ENCODE data around the gene ATP11C.

ATP11C gene

DNA sequence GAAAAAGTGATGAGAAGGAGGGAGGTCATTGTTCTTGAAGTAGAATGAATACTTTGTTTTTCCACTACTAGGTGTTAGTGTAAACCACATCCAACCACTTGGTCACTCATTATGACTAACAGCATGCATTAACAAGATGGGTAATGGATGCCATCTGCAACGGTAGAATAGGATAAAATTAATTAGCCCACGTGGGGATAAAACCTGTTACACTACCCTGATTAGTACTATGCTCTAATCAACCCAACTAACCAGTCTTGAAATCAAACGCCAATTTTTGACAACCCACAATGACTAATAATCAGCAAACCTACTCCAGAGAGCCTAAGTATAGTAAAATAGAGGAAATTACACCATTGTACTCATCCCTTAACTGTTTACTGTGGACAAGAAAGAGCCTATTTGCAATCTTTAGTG is 131.4 kb downstream of the ATP11C start:
- no peak for DNase-seq

DNA sequence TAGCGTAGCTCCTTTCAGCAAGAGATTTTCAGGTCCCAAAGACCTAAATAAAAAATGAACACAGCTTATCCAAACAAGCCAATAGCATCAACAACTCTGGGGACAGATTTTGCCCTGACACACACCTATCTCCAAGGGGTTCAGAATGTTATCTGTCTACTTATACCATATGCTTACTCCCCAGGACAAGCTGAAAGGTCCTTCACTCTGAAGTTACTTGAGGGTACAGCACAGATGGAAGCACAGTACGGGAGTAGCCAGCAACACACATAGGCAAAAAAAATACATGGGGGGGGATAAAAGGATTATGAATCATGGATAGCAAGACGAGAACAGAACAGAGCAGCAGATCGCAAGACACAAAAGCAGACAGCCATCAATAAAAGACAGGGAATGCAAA is 134.2 kb downstream of the ATP11C start:
- no peak for DNase-seq

DNA sequence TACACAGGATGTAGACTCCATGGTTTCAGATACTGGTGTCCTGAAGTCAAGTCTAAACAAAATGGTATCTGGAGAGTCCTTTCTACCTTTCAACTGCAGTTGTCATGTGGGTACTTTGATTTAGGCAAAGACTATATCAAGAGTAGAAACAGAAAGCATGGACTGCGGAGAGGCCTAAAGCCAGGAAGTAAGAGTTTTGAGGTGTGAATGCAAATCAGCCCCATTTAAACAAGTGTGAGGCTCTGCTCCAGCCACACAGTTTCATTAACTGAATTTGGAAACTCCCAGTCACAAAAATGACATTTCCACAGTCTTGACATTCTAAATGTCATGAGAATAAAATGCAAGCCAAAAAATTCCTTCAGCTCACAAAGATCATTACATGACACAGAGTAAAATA is 137.7 kb downstream of the ATP11C start:
- no peak for DNase-seq

DNA sequence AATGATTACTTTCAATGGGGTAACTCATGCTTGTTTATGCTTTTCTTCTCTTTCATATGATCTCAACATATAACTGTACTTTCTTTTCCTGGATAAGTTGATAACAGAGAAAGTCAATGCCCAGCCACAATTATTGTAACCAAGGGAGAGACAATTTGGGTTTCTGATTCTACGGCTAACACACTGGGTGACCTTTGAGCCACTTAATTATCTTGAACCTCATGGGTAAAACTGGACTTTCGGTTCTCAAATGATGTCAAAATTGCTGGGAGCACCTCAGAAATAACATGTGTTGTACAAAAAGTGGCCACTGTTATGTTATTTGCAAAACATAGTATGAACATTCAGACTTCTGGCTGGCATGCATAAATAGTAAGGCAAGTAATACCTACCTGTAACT is 145.3 kb downstream of the ATP11C start:
- no peak for DNase-seq

DNA sequence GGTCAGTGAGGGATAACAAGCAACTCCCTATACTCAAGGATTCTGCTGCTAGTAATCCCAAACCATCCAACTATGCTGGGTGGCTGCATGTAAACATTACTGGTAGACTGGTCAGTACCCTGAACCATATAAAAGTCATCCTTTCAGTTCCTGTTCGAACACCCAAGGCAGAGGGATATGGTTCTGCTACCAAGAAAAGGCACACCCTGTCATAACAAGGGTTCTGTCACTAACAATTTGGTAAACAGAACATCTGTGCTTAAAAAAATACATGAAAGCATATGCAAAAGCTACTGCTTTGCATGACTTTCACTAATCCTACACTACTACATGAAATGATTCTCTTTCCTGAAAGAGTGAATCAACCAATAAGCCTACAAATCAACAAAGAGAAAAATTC is 148.0 kb downstream of the ATP11C start:
- DNase-seq, result no peak

DNA sequence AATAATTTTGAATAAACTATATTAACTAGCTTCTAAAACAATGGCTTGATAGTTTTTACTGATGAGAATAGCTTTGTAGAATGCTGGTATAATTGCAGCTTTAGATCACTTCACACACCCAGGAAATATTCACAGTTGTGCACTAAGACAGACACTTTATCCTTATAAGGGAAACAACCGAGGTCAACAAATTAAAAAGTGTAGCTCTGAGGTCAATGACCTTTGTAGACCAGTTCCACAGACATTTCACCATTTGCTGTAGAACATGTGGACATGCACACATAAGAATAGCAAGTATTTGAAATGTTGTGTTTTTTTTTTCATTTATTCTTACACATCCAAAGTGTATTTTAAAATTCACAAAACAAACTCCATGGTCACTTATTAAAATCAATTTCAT is 148.9 kb downstream of the ATP11C start:
- no peak for DNase-seq

DNA sequence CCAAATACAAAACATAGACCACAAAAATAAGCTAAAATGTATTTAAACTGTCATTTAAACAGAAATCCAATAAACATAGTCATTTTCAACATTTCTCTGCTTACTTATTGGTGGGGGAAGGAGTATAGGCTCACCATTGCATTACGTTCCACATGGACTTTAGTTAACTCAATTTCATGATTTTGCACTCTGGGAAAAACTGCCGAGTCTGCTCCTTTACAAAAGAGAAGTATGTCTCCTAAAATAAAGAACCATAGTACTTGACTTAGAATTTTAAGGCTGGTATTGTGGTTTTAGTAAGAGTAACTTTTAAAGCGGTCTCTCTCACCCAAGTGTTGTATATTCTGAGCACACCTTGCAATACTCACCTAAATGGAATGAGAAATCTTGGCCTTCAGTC is 149.8 kb downstream of the ATP11C start:
- no peak for DNase-seq

DNA sequence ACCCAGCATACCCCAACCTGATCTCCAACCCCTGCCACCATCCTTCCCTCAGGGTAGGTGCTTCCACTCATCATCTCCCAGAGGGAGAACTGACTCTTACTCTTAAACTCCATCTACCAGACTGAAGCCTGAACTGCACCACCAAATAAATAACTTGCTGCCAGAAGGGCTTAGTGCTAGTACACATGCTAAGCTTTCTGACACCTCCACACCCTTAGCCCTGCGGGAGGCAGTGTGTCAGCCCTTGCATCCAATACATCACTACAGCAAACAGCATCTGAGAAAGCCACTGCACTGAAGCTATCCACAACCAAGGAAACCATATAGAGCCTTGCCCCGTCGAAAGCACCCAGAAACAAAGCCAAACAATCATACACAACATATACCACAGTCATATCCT is 156.3 kb downstream of the ATP11C start:
- no peak for DNase-seq

DNA sequence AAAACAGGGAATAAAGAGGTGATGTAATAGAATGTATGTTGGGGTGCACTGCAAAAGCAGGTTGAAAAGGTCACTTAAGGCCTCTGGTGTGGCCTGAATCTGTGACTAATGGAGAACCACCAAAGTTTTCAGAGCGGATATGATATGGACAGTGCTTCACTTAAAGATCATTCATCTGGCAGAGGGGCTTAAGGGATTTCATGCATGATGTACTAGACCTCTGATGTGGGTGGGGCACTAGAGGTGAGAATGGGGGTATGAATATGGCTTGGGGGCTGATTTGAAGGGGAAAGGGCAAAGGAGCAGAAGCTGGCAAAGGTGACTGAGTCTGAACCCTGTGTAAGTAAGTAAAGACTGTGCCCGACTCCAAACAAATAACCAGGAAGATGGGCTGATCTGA is 162.5 kb downstream of the ATP11C start:
- DNase-seq, result no peak

DNA sequence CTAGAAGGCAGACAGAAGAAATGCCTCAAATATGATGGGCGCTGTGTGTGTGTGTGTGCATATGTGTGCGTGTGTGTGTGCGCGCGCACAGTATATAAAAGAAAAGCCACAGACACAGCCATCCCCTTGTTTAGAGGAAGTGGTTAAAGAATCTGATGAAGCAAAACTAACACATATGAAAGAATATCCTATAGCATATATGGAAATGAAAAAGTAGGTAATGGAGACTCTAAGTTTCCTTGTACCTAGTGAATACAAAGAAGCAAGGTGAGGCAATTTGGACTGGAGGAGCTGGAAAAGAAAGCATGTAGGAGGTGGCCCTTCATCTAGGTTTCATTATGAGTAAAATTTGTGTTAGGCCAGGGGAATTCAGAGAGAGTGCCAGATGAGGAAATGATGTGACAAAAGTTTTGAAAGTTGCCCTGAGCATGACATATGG is 166.3 kb downstream of the ATP11C start:
- DNase-seq, result peak; percentile 60 to 61

DNA sequence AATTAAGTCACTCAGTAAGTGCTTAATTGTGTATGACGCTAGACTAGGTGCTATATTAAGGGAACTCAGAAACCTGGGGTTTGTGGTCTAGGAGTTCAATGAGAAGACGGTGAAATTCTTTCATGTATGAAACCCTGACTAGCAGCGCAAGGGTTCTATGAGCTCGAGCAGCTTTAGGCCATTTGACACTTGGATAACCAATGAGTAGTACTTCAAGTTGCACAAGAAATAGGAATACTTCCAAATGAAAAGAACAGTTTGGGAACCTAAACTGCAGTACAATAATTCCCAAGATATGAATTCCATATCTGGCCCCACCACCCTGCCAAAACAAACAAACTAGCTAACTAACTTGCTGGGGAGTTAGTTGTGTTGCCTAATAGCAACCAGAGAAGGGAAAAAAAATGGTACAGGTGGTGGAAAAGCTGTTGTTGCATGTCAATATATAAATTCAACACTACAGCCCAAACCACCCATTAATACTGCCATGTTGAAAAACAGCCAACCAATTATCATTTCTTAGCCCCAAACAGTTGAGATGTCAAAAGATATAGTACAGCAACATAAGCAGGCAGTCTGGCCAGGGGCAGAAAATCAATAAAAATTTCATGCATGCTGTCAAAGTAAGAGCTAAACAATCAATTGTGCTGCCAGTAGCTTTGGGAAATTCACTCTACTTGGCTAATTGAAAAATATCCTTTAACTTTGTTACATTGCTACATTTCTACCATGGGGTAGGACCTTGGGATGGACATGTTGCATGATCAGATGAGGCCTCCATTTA is 170.3 kb downstream of the ATP11C start:
- DNase-seq, result no peak

DNA sequence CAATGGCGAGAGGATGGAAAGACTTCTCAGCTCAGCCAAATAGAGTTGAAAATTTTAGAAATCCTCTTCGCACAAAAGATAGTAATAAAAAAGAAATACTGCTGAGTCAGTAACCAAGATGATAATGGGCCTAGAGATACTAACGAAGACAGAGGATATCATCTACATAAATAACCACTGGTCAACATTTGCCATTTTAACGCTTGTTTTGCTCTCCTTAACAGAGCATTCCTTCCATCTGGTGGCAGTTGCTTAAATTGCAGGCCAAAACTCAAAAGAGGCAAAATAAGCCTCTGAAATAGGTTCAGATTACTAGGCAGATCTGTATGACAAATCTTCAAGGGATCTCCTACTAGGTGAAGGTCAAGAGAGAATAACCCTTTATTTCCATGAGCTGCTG is 173.2 kb downstream of the ATP11C start:
- DNase-seq, result peak; percentile 13 to 16

DNA sequence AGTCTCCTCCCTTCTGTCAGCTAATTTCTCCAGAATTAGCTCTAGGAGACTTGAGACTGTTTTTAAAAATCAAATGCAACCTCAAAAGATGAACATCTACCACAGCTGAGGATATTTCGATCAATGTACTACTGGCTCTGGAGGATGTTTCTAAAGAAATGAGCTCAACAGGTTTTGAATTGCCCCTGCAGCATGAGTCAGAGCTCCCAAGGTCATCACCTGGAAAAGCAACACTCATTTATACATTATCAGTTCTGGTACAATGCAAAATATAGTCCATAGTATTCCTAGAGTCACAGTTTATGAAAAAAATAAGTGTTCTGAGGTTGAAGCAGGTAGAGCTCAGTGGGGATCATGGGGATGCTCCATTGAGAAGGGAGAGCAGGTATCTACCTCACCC is 174.0 kb downstream of the ATP11C start:
- no peak for DNase-seq

DNA sequence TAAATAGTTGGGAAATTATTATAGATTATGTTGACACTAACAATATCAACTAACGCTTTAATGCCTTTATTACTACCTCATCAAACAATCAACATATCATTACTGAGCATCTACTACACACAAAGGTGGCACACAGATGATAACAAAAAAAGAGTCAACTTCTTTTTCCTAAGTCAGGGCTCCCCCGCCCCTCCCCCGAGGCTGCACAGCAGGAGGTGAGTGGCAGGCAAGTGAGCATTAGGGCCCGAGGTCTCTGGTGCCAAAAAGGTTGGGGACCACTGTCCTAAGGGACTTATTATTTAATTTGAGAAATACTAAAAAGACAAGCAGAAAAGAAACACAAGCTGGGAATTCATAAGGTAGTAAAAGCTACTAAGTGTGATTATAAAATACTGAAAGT is 174.6 kb downstream of the ATP11C start:
- DNase-seq, result no peak

DNA sequence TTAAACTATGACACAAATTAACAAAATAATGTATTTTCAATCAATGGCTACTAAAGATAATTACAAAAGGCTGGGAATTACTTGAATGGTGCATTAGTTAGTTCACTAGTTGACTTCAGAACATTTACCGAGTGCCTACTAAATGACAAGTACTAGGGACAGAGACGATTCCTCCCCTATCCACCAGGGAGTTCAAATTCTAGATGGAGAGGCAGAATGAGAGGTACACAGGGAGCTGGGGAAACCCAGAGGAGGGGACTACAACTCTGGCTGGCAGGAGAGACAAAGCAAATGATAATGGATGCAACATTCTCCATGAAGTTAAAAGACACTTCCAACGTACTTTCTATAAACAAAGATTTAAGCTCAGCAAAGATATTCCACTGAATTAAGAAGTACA is 181.8 kb downstream of the ATP11C start:
- DNase-seq, result peak in 1 of 2 experiments; percentile 0

DNA sequence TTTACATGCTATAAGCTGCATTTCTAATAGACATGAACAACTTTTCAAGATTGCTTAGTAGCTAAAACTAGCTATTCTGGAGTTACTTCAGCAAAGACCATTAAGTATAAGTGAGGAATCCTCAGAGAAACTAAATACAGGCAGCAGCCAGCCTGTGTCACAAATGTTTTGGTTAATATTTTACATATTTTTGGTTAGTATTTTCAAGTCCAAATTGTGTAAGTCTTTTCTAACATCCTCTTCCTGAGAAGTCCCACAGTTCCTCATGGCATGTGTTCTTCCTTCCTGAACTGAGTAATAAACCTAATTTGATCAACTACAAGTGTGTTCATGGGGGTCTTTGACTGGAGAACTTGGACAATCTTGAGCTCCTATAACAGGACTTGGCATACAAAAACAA is 182.5 kb downstream of the ATP11C start:
- no peak for DNase-seq

DNA sequence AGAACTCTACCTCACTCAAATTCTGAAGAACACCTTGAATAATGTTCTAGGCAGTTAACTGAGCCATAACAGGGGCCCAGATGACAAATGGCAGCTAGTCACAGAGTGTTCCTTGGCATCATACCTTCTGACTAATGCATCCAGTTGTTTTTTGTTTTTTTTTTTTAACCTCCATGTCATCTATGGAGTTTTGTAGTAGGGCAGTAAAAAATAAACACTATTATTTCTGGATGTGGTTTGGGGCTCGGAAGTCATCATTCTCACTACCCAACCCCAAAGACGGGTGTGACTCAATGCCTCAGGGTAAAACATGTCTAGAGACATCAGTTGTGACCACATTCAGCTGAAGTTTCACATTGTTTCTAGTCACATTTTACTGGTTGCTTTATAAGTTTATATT is 193.7 kb downstream of the ATP11C start:
- no peak for DNase-seq

DNA sequence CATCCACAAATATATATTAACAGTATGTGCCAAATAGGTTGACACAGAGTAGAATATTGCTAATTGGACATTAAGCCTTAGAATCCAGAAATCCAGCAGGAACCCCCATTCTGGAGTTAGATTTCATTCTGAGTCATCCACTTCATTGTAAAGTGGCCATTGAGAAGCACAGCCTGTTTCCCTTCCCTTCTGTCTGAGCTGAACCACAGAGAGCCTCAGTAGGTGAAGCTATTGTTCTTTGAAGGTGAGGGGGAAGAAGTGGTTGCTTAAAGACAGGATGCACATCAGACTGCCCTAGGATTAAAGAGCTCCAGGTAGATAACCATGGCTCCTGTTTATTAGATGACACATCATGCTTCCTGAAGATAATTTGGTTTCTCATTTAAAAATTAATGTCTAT is 194.3 kb downstream of the ATP11C start:
- no peak for DNase-seq

DNA sequence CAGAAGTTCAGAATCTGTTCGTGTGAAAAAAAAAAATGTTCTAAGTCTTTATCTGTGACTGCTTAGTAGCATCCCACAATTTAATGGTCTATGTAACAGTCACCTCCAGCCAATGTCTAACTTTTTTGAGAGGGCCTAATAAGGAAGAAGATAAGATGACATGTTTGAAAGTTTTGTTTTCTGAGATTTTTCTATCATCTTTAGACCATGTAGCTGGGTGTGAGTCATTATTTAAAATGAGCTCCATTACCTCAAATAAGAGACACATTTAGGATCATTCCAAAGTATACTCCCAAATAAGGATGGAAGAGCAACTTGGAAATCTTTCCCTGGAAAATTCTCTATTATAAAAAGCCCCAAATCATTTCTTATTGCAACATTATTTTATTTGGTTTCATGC is 196.7 kb downstream of the ATP11C start:
- no peak for DNase-seq

DNA sequence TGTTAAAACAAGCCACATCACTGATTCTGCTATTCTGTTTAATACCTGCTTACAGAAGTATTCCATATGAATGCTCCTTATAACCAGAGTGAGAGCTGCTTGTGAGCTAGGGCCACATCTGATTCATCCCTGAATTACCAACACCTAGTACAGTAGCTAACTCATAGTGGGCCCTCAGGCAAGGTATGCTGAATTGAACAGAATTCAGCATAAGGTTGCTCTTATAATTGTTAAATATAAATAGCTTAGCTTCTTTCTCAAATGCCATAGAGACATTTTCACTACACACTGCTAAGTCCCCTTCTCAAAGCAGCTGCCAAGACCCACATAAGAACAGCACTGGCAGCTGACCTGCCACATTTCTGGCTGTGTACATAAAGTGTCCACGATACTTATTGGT is 197.9 kb downstream of the ATP11C start:
- DNase-seq, result no peak

DNA sequence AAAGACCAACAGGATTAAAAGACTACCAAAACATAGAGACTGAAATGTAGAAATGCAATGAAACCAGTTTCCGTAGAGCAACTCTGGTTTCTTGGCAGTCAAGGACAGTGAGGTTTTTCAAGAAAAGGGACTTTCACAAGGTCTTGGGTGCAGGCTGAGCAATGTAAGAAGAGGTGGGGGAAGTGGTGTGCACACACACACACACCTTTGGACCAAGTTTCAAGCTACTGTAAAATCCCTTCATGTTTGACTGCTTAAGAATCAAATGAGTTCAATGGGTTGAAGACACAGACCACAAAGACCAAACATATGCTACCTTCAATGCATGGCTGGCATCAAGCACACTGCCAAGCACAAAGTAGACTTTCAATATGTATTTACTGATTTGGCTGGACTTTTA is 207.1 kb downstream of the ATP11C start:
- DNase-seq, result no peak

DNA sequence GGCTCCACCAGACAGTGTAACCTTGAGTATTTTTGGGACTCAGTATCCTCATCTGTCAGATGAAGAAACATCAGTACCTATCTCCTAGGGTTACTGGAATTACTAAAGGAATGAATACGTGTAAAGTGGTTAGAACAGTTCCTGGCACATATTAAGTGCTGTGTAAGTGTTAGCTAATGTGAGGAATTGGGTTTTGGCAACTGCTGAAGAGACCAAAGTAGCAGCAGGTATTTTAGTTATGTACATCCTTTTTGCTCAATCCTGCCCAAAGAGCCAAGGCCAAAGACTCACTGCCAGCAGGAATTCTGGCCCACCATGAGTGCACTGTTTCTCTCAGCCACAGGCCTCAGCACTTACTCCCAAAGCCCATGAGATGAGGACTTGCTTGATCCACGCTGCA is 208.2 kb downstream of the ATP11C start:
- no peak for DNase-seq

DNA sequence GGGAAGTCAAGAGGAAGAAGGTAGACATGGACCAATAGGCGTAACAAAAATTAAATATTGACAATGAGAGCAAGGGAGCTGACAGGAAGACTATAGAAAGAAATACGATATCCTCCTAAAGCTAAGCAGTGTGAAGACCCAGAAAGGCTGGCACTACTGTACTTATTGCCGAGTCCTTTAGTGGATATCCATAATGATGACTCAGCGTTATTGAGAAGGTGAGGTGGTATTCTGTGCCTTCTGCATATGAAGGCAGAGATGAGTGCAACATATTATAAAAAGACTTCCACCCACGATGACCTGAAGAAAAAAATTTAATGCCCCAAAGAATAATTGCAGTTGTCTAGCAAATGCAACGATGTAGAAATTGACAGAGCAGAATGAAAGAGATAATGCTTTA is 211.9 kb downstream of the ATP11C start:
- DNase-seq, result no peak

DNA sequence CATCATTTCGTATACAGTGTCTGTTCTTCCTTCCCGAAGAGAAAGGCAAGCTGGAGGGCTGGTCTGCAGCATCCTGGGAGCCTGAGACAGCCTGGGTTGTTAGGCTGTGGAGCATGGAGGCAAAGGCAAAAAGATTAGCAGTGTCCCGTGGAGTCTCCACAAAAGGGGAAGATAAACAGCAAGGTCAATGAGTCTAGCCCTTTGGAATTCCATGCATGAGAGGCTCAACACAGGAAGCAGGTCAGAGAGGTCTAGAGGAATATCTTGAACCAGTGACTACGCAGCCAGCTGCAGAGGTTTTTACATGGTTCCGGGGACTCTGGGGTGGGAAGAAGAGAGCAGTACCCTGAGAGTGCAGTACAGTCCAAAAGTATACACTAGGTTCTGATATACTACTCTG is 212.7 kb downstream of the ATP11C start:
- no peak for DNase-seq

DNA sequence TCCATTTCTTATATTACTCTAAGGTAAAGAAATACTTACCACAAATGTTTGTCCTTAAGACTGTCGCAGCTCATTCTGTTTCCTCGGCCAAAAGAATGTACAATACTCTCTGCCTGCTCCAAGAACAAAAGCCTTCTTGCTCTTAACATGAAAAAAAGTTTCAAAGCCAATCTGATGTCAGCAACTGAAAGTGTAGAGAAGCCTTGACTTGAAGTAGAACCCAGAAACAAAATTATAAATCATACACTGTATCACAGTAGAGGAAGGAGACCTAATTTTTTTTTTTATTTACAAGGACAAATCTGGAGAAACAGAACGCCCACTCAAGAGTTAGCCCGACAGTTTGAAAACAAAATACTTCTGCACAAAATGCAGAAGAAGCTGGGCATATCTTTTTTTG is 224.8 kb downstream of the ATP11C start, which contains the start of gene MCF2:
MCF2 (minus strand) TSS at position 101 of the 400 bp plus-strand sequence. CDS start 56,423 bp downstream, outside the sequence.
- DNase-seq, result no peak
